Liver (tissue), 9 donors: Measurements from ENCODE around the gene SGCD. TPM values are rescaled to one million over a fixed set of nuclear protein-coding genes. Genes with fewer than 3 reads are reported as not detected.

Experiments used
- DNase-seq: peaks from one replicate; pipeline ENCODE4 v3.0.0-alpha.2; 2017; ENCODE audit warnings: low spot score
- H3K27ac ChIP-seq, 2 donors: one replicate each; pipeline ENCODE4 v1.7.0; 2013; ENCODE audit warnings: inconsistent platforms in 2 of 2, low read length in 2 of 2, control low read depth in 1 of 2, low read depth in 1 of 2, mild to moderate bottlenecking in 1 of 2
- H3K27me3 ChIP-seq, 4 donors: one replicate each; pipeline versions ENCODE4 v1.6.1 to v1.7.0; 2013; ENCODE audit warnings: low read length in 3 of 4, inconsistent platforms in 1 of 4, mild to moderate bottlenecking in 1 of 4, moderate library complexity in 1 of 4; ENCODE audit not compliant: control insufficient read depth in 4 of 4, insufficient read depth in 4 of 4
- H3K36me3 ChIP-seq, 4 donors: one replicate each; pipeline versions ENCODE4 v1.6.1 to v1.7.0; 2013; ENCODE audit warnings: low read length in 3 of 4, mild to moderate bottlenecking in 3 of 4, low read depth in 1 of 4, moderate library complexity in 1 of 4; ENCODE audit not compliant: control insufficient read depth in 4 of 4, insufficient read depth in 3 of 4
- H3K4me1 ChIP-seq, 4 donors: one replicate each; pipeline versions ENCODE4 v1.6.1 to v1.7.0; 2013; ENCODE audit warnings: low read length in 3 of 4, mild to moderate bottlenecking in 3 of 4, moderate library complexity in 1 of 4; ENCODE audit not compliant: control insufficient read depth in 4 of 4, insufficient read depth in 4 of 4
- H3K4me3 ChIP-seq, 3 donors: one replicate each; pipeline versions ENCODE4 v1.6.1 to v1.7.0; 2013; ENCODE audit warnings: low read length in 3 of 3, control low read depth in 1 of 3, low read depth in 1 of 3, mild to moderate bottlenecking in 1 of 3
- H3K9ac ChIP-seq, 2 donors: one replicate each; pipeline ENCODE4 v1.7.0; 2013; ENCODE audit warnings: low read length in 2 of 2, mild to moderate bottlenecking in 2 of 2, moderate library complexity in 2 of 2, control low read depth in 1 of 2, low read depth in 1 of 2
- H3K9me3 ChIP-seq, 4 donors: one replicate each; pipeline versions ENCODE4 v1.6.1 to v1.7.0; 2013; ENCODE audit warnings: low read length in 3 of 4; ENCODE audit not compliant: control insufficient read depth in 4 of 4
- EGR1 ChIP-seq, 2 donors: IDR thresholded peaks; 2 replicates each; pipeline ENCODE4 v1.6.1; 2016 to 2018; ENCODE audit warnings: antibody characterized with exemption in 2 of 2, low read depth in 2 of 2
- FOXA2 ChIP-seq: IDR thresholded peaks from 2 replicates; pipeline ENCODE4 v1.6.1; 2016; ENCODE audit warnings: antibody characterized with exemption
- GABPA ChIP-seq, 2 donors: IDR thresholded peaks in 1 of 2; conservative IDR thresholded peaks in 1 of 2; 2 replicates each; pipeline ENCODE4 v1.6.1; 2016; ENCODE audit warnings: antibody characterized with exemption in 2 of 2, mild to moderate bottlenecking in 1 of 2, moderate library complexity in 1 of 2
- HNF4G ChIP-seq: IDR thresholded peaks from 2 replicates; pipeline ENCODE4 v1.6.1; 2016; ENCODE audit warnings: antibody characterized with exemption
- JUND ChIP-seq, 2 donors: IDR thresholded peaks; 2 replicates each; pipeline ENCODE4 v1.6.1; 2016; ENCODE audit warnings: antibody characterized with exemption in 2 of 2
- NR2F2 ChIP-seq: IDR thresholded peaks from 2 replicates; pipeline ENCODE4 v1.6.1; 2016; ENCODE audit warnings: antibody characterized with exemption
- RXRA ChIP-seq, 2 donors: IDR thresholded peaks; 2 replicates each; pipeline ENCODE4 v1.6.1; 2017 to 2018; ENCODE audit warnings: antibody characterized with exemption in 2 of 2, mild to moderate bottlenecking in 1 of 2
- WGBS: extraction: QIAGEN DNeasy Blood & Tissue Kit; methylation state at CpG from one replicate; pipeline ENCODE4 v1.1.7; 2013; 5-methylcytosine and 5-hydroxymethylcytosine counted together
- polyA plus RNA-seq, 2 donors: library from polyadenylated mRNA; stranded (reverse) in 1 of 2; unstranded in 1 of 2; fragments of 200-250 nt in 1 of 2; fragments of >200 nt in 1 of 2; fragmentation: Nextera tagmentation in 1 of 2; extraction: Ambion mirVana in 1 of 2; gene quantifications; one replicate each; pipeline versions ENCODE4 v1.2.1 to v1.2.3, GENCODE V29; 2013 to 2015
- total RNA-seq, 2 donors: library from RNA; depleted of rRNA; stranded (reverse); fragments of >200 nt; gene quantifications; one replicate each; pipeline ENCODE4 v1.2.3, GENCODE V29; 2014
- TF ChIP-seq, protein P1 (sequence below): IDR thresholded peaks from 2 replicates; pipeline ENCODE4 v1.6.1; 2016; ENCODE audit warnings: antibody characterized with exemption
- TF ChIP-seq, protein P2 (sequence below): IDR thresholded peaks from 2 replicates; pipeline ENCODE4 v1.6.1; 2016; ENCODE audit warnings: antibody characterized with exemption
- TF ChIP-seq, protein P3 (sequence below): IDR thresholded peaks from 2 replicates; pipeline ENCODE4 v1.6.1; 2016; ENCODE audit warnings: antibody characterized with exemption
- TF ChIP-seq, protein P4 (sequence below): IDR thresholded peaks from 2 replicates; pipeline ENCODE4 v1.6.1; 2016; ENCODE audit warnings: antibody characterized with exemption, mild to moderate bottlenecking
- TF ChIP-seq, protein P5 (sequence below): fragments of 150-350 bp; IDR thresholded peaks from 2 replicates; pipeline ENCODE4 v1.5.1; 2017; ENCODE audit warnings: improper control_type of control experiment, low read depth, low read length; ENCODE audit not compliant: missing input control
- donor health status: healthy.
- donor health status: healthy.
- donor health status: healthy.
- donor health status: healthy.
- donor health status: healthy.

The SGCD gene
- total and polyA plus RNA-seq, 4 donors = 0.35 to 1.7 (median 1.0) TPM

DNA sequence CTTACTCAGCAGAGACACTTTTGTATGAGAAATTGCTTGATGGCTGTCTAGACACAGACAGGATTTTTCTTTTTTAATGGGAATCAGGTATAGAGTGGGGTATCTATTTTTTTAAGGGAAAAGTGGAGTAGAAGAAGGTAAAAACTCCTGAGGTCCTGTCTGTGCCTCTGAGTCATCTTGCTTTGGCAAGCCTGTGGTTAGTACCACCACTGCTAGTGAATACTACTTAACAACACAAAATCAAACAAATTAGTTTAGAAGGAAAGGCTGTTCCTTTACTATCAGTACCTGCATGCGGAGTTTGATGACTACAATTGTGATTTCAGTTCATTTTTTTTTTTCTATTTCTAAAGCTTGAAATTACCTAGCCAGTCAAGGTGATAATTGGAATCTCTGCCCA is 372.2 kb downstream of the SGCD start (continued):
- TF ChIP-seq, protein P1, sequence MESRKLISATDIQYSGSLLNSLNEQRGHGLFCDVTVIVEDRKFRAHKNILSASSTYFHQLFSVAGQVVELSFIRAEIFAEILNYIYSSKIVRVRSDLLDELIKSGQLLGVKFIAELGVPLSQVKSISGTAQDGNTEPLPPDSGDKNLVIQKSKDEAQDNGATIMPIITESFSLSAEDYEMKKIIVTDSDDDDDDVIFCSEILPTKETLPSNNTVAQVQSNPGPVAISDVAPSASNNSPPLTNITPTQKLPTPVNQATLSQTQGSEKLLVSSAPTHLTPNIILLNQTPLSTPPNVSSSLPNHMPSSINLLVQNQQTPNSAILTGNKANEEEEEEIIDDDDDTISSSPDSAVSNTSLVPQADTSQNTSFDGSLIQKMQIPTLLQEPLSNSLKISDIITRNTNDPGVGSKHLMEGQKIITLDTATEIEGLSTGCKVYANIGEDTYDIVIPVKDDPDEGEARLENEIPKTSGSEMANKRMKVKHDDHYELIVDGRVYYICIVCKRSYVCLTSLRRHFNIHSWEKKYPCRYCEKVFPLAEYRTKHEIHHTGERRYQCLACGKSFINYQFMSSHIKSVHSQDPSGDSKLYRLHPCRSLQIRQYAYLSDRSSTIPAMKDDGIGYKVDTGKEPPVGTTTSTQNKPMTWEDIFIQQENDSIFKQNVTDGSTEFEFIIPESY = no peak
- TF ChIP-seq, protein P2, sequence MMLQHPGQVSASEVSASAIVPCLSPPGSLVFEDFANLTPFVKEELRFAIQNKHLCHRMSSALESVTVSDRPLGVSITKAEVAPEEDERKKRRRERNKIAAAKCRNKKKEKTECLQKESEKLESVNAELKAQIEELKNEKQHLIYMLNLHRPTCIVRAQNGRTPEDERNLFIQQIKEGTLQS = no peak

DNA sequence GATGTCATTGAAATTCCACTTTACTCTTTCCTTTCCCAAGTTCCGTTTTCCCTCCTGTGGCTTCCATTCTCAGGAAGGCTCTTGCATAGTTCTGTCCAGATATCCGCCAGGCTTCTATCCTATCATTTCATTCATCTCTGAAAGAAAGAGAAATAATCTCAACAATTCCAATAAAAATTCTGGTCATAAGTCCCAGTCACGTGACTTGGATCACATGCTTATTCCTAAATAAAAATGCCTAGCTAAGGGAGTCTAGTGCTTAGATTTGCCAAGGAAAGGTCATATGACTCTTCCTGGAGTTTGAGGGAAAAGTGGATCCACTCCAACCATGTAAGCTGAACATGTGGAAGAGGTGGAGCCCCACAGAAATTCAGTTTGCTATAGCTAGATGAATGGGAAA is 377.2 kb downstream of the SGCD start:
- H3K36me3 ChIP-seq = no peaks in the 10 kb centered on the region
- H3K27me3 ChIP-seq = no peaks in the 10 kb centered on the region
- H3K4me3 ChIP-seq = no peak overlapping the region
- H3K9me3 ChIP-seq = no peaks in the 10 kb centered on the region
- no peak overlapping the region for H3K27ac ChIP-seq
- WGBS = 92% methylated on average over 3 of the region's 3 CpGs
- TF ChIP-seq, protein P3, sequence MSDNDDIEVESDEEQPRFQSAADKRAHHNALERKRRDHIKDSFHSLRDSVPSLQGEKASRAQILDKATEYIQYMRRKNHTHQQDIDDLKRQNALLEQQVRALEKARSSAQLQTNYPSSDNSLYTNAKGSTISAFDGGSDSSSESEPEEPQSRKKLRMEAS = no peak
- DNase-seq = no peak
- H3K9ac ChIP-seq = no peak overlapping the region
- H3K4me1 ChIP-seq = no peaks in the 10 kb centered on the region

DNA sequence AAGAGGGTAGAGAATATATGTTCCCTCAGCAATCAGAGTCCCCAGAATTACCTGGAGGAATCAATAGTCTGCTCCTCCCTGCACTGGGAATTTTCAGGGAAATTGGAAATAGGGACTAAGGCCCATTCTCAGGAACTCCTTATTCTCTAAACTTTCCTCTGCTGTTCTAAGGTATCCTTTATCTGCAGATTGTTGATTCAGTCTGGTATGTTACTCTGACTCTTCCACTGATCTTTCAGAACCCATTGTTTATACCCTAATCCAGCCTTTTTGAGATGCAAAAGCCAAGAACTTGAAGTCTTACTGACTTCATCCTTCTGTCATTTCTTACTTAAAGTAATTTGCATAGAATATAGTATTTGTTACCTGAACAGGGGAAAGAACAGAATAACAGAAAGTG is 379.7 kb downstream of the SGCD start:
- no peak overlapping the region for H3K27ac ChIP-seq
- no peaks in the 10 kb centered on the region for H3K4me1 ChIP-seq
- no peak for DNase-seq
- no peak overlapping the region for H3K4me3 ChIP-seq
- TF ChIP-seq HNF4G = no peak
- TF ChIP-seq FOXA2 = no peak
- TF ChIP-seq, protein P4, sequence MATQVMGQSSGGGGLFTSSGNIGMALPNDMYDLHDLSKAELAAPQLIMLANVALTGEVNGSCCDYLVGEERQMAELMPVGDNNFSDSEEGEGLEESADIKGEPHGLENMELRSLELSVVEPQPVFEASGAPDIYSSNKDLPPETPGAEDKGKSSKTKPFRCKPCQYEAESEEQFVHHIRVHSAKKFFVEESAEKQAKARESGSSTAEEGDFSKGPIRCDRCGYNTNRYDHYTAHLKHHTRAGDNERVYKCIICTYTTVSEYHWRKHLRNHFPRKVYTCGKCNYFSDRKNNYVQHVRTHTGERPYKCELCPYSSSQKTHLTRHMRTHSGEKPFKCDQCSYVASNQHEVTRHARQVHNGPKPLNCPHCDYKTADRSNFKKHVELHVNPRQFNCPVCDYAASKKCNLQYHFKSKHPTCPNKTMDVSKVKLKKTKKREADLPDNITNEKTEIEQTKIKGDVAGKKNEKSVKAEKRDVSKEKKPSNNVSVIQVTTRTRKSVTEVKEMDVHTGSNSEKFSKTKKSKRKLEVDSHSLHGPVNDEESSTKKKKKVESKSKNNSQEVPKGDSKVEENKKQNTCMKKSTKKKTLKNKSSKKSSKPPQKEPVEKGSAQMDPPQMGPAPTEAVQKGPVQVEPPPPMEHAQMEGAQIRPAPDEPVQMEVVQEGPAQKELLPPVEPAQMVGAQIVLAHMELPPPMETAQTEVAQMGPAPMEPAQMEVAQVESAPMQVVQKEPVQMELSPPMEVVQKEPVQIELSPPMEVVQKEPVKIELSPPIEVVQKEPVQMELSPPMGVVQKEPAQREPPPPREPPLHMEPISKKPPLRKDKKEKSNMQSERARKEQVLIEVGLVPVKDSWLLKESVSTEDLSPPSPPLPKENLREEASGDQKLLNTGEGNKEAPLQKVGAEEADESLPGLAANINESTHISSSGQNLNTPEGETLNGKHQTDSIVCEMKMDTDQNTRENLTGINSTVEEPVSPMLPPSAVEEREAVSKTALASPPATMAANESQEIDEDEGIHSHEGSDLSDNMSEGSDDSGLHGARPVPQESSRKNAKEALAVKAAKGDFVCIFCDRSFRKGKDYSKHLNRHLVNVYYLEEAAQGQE = no peak
- TF ChIP-seq NR2F2 = no peak
- H3K36me3 ChIP-seq = no peaks in the 10 kb centered on the region
- H3K9me3 ChIP-seq = no peaks in the 10 kb centered on the region
- H3K27me3 ChIP-seq = no peaks in the 10 kb centered on the region
- no peak overlapping the region for H3K9ac ChIP-seq

DNA sequence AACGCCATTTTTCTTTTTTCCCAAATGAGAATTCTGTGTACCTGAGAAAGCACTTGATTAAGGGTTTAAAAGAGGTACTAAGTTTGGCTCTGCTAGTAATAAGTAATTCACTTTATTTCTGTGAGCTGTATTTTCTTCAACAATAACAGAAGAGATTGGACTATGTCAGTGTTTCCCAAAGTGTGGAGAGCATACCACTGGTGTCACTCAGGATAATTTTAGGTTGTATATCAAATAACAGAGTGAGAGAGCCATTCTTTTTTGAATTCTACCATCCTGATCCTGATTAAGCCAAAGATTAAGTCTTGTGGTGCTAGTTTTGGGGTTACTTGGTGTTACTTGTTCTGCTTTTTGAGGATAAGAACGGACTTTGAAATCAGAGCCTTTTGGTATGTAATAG is 380.8 kb downstream of the SGCD start:
- no peak for TF ChIP-seq JUND (IDR thresholded peaks at IDR 0.05)
- TF ChIP-seq RXRA (IDR thresholded peaks at IDR 0.05) = no peak
- TF ChIP-seq, protein P5, sequence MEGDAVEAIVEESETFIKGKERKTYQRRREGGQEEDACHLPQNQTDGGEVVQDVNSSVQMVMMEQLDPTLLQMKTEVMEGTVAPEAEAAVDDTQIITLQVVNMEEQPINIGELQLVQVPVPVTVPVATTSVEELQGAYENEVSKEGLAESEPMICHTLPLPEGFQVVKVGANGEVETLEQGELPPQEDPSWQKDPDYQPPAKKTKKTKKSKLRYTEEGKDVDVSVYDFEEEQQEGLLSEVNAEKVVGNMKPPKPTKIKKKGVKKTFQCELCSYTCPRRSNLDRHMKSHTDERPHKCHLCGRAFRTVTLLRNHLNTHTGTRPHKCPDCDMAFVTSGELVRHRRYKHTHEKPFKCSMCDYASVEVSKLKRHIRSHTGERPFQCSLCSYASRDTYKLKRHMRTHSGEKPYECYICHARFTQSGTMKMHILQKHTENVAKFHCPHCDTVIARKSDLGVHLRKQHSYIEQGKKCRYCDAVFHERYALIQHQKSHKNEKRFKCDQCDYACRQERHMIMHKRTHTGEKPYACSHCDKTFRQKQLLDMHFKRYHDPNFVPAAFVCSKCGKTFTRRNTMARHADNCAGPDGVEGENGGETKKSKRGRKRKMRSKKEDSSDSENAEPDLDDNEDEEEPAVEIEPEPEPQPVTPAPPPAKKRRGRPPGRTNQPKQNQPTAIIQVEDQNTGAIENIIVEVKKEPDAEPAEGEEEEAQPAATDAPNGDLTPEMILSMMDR = no peak
- no peak for TF ChIP-seq EGR1 (IDR thresholded peaks at IDR 0.05; ENCODE audit: low read depth in 2 of 2)
- TF ChIP-seq HNF4G = no peak
- no peak for TF ChIP-seq GABPA (IDR thresholded peaks at IDR 0.05 in 1 of 2, conservative IDR thresholded peaks at IDR 0.05 in 1 of 2)
- no peak for TF ChIP-seq FOXA2
- no peaks in the 10 kb centered on the region for H3K9me3 ChIP-seq
- no peak overlapping the region for H3K4me3 ChIP-seq
- H3K9ac ChIP-seq = no peak overlapping the region
- WGBS = 89% methylated on average over 2 of the region's 2 CpGs
- no peak for DNase-seq
- H3K27ac ChIP-seq = no peak overlapping the region
- no peaks in the 10 kb centered on the region for H3K4me1 ChIP-seq
- H3K27me3 ChIP-seq = no peaks in the 10 kb centered on the region
- no peaks in the 10 kb centered on the region for H3K36me3 ChIP-seq
